ENCODE results near the gene DHDH.

GRCh38 chr19:48943081-48943480 is 9.6 kb downstream of the DHDH start:
- TF ChIP-seq, protein P1, sequence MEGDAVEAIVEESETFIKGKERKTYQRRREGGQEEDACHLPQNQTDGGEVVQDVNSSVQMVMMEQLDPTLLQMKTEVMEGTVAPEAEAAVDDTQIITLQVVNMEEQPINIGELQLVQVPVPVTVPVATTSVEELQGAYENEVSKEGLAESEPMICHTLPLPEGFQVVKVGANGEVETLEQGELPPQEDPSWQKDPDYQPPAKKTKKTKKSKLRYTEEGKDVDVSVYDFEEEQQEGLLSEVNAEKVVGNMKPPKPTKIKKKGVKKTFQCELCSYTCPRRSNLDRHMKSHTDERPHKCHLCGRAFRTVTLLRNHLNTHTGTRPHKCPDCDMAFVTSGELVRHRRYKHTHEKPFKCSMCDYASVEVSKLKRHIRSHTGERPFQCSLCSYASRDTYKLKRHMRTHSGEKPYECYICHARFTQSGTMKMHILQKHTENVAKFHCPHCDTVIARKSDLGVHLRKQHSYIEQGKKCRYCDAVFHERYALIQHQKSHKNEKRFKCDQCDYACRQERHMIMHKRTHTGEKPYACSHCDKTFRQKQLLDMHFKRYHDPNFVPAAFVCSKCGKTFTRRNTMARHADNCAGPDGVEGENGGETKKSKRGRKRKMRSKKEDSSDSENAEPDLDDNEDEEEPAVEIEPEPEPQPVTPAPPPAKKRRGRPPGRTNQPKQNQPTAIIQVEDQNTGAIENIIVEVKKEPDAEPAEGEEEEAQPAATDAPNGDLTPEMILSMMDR (conservative IDR thresholded peaks at IDR 0.05; ENCODE audit: low read depth in 2 of 2), result no peak
- TF ChIP-seq EZH2 (IDR thresholded peaks at IDR 0.05; ENCODE audit: low read depth, unreplicated experiment) (no peak), POLR2AphosphoS5 (IDR thresholded peaks at IDR 0.05; ENCODE audit: low read depth) (no peak), EZH2phosphoT487 (IDR thresholded peaks at IDR 0.05; ENCODE audit: unreplicated experiment) (no peak), JUNB (IDR thresholded peaks at IDR 0.05; ENCODE audit: unreplicated experiment) (no peak), CREB1 (CRISPR knock-in tag; IDR thresholded peaks at IDR 0.05; ENCODE audit: low read depth) (no peak), NANOG (IDR thresholded peaks at IDR 0.05; ENCODE audit: borderline replicate concordance) (no peak)
- TF ChIP-seq, protein P2, sequence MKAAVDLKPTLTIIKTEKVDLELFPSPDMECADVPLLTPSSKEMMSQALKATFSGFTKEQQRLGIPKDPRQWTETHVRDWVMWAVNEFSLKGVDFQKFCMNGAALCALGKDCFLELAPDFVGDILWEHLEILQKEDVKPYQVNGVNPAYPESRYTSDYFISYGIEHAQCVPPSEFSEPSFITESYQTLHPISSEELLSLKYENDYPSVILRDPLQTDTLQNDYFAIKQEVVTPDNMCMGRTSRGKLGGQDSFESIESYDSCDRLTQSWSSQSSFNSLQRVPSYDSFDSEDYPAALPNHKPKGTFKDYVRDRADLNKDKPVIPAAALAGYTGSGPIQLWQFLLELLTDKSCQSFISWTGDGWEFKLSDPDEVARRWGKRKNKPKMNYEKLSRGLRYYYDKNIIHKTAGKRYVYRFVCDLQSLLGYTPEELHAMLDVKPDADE (IDR thresholded peaks at IDR 0.05), result no peak
- TF ChIP-seq, protein P3, sequence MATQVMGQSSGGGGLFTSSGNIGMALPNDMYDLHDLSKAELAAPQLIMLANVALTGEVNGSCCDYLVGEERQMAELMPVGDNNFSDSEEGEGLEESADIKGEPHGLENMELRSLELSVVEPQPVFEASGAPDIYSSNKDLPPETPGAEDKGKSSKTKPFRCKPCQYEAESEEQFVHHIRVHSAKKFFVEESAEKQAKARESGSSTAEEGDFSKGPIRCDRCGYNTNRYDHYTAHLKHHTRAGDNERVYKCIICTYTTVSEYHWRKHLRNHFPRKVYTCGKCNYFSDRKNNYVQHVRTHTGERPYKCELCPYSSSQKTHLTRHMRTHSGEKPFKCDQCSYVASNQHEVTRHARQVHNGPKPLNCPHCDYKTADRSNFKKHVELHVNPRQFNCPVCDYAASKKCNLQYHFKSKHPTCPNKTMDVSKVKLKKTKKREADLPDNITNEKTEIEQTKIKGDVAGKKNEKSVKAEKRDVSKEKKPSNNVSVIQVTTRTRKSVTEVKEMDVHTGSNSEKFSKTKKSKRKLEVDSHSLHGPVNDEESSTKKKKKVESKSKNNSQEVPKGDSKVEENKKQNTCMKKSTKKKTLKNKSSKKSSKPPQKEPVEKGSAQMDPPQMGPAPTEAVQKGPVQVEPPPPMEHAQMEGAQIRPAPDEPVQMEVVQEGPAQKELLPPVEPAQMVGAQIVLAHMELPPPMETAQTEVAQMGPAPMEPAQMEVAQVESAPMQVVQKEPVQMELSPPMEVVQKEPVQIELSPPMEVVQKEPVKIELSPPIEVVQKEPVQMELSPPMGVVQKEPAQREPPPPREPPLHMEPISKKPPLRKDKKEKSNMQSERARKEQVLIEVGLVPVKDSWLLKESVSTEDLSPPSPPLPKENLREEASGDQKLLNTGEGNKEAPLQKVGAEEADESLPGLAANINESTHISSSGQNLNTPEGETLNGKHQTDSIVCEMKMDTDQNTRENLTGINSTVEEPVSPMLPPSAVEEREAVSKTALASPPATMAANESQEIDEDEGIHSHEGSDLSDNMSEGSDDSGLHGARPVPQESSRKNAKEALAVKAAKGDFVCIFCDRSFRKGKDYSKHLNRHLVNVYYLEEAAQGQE (IDR thresholded peaks at IDR 0.05; ENCODE audit: unreplicated experiment), result no peak

All from GM23338 (cell line).